HEK293 (cell line): Measurements from ENCODE around the gene C17orf67.

ENCODE experiments used
- CTCF ChIA-PET: fragments of 350-600 bp; formaldehyde crosslinking; extraction: SDS; loops from one replicate; lab custom pipeline; 2021; ENCODE audit warnings: antibody characterized with exemption; lab: Yijun Ruan, JAX
- POLR2A ChIA-PET: fragments of 300-600 bp; formaldehyde crosslinking; extraction: SDS; loops from one replicate; lab custom pipeline; 2020; ENCODE audit warnings: antibody characterized with exemption, inconsistent platforms; lab: Yijun Ruan, JAX
- H3K27ac ChIP-seq: fragments of 200-500 bp; sonication (Bioruptor generic); 2 replicates; pipeline ENCODE4 v1.5.1; 2014; ENCODE audit warnings: low read depth, low read length, control low read depth, inconsistent platforms; ENCODE audit errors: extremely low read depth
- H3K36me3 ChIP-seq, 2 experiments: fragments of 200-500 bp in 1 of 2; sonication (Bioruptor generic) in 1 of 2; 1 replicate in 1 of 2; 2 replicates in 1 of 2; pipeline ENCODE4 v1.5.1; 2014 to 2017; ENCODE audit warnings: inconsistent platforms in 2 of 2, low read length in 2 of 2; ENCODE audit not compliant: control insufficient read depth in 2 of 2, insufficient read depth in 1 of 2
- H3K4me1 ChIP-seq: fragments of 200-500 bp; sonication (Bioruptor generic); 2 replicates; pipeline ENCODE4 v1.5.1; 2014; ENCODE audit warnings: mild to moderate bottlenecking, low read length, inconsistent platforms; ENCODE audit not compliant: control insufficient read depth, insufficient read depth
- H3K4me3 ChIP-seq: 2 replicates; pipeline ENCODE4 v1.5.1; 2011; ENCODE audit warnings: low read depth, mild to moderate bottlenecking, control low read depth, low read length, moderate library complexity
- H3K9me3 ChIP-seq: fragments of 200-500 bp; sonication (Bioruptor generic); 2 replicates; pipeline ENCODE4 v1.5.1; 2014; ENCODE audit warnings: low read depth, low read length, inconsistent platforms; ENCODE audit not compliant: control insufficient read depth, insufficient read depth
- EGR2 ChIP-seq: fragments of 450-650 bp; formaldehyde crosslinking; IDR thresholded peaks from 2 replicates; pipeline ENCODE4 v1.5.1; 2016; ENCODE audit warnings: low read depth, missing biosample characterization, missing genetic modification characterization
- KLF17 ChIP-seq: fragments of 450-650 bp; formaldehyde crosslinking; IDR thresholded peaks from 2 replicates; pipeline ENCODE4 v1.5.1; 2016; ENCODE audit warnings: missing biosample characterization, missing genetic modification characterization
- KLF9 ChIP-seq: fragments of 450-650 bp; formaldehyde crosslinking; IDR thresholded peaks from 2 replicates; pipeline ENCODE4 v1.5.1; 2016; ENCODE audit warnings: missing biosample characterization, missing genetic modification characterization, low read depth
- SP7 ChIP-seq: fragments of 450-650 bp; formaldehyde crosslinking; IDR thresholded peaks from 2 replicates; pipeline ENCODE4 v1.5.1; 2016; ENCODE audit warnings: missing biosample characterization, missing genetic modification characterization
- ZBTB17 ChIP-seq: fragments of 450-650 bp; formaldehyde crosslinking; IDR thresholded peaks from 2 replicates; pipeline ENCODE4 v1.5.1; 2016; ENCODE audit warnings: missing biosample characterization, missing genetic modification characterization
- ZBTB20 ChIP-seq: fragments of 450-650 bp; formaldehyde crosslinking; IDR thresholded peaks from 2 replicates; pipeline ENCODE4 v1.5.1; 2016; ENCODE audit warnings: missing biosample characterization, missing genetic modification characterization
- ZBTB8A ChIP-seq: fragments of 450-650 bp; formaldehyde crosslinking; IDR thresholded peaks from 2 replicates; pipeline ENCODE4 v1.5.1; 2016; ENCODE audit warnings: missing biosample characterization, missing genetic modification characterization
- ZEB2 ChIP-seq: fragments of 450-650 bp; formaldehyde crosslinking; IDR thresholded peaks from 2 replicates; pipeline ENCODE4 v1.5.1; 2016; ENCODE audit warnings: missing biosample characterization, missing genetic modification characterization
- ZFHX2 ChIP-seq: fragments of 450-650 bp; formaldehyde crosslinking; conservative IDR thresholded peaks from 2 replicates; pipeline ENCODE4 v1.5.1; 2016; ENCODE audit warnings: missing biosample characterization, missing genetic modification characterization
- ZNF121 ChIP-seq: fragments of 450-650 bp; formaldehyde crosslinking; IDR thresholded peaks from 2 replicates; pipeline ENCODE4 v1.5.1; 2016; ENCODE audit warnings: missing biosample characterization, missing genetic modification characterization
- ZNF140 ChIP-seq: fragments of 450-650 bp; formaldehyde crosslinking; IDR thresholded peaks from 2 replicates; pipeline ENCODE4 v1.5.1; 2016; ENCODE audit warnings: missing biosample characterization, missing genetic modification characterization
- ZNF274 ChIP-seq, 2 experiments: fragments of 200-500 bp in 1 of 2; fragments of 450-650 bp in 1 of 2; sonication (Bioruptor generic) in 1 of 2; formaldehyde crosslinking in 1 of 2; IDR thresholded peaks; 2 replicates each; pipeline versions ENCODE4 v1.5.1 to v1.6.1; 2014 to 2016; ENCODE audit warnings: borderline replicate concordance in 1 of 2, inconsistent platforms in 1 of 2, low read length in 1 of 2, missing biosample characterization in 1 of 2, missing genetic modification characterization in 1 of 2
- ZNF292 ChIP-seq: fragments of 450-650 bp; formaldehyde crosslinking; IDR thresholded peaks from 2 replicates; pipeline ENCODE4 v1.5.1; 2016; ENCODE audit warnings: low read depth, missing biosample characterization, missing genetic modification characterization, borderline replicate concordance
- ZNF366 ChIP-seq: fragments of 450-650 bp; formaldehyde crosslinking; conservative IDR thresholded peaks from 2 replicates; pipeline ENCODE4 v1.5.1; 2016; ENCODE audit warnings: missing biosample characterization, missing genetic modification characterization
- ZNF449 ChIP-seq: fragments of 450-650 bp; formaldehyde crosslinking; IDR thresholded peaks from 2 replicates; pipeline ENCODE4 v1.5.1; 2017; ENCODE audit warnings: missing biosample characterization, mild to moderate bottlenecking, missing genetic modification characterization, moderate library complexity
- ZNF510 ChIP-seq: fragments of 450-650 bp; formaldehyde crosslinking; IDR thresholded peaks from 2 replicates; pipeline ENCODE4 v1.5.1; 2018; ENCODE audit warnings: mild to moderate bottlenecking, missing genetic modification characterization, missing biosample characterization; ENCODE audit not compliant: insufficient replicate concordance
- ZNF623 ChIP-seq: fragments of 450-650 bp; formaldehyde crosslinking; IDR thresholded peaks from 2 replicates; pipeline ENCODE4 v1.5.1; 2016; ENCODE audit warnings: missing biosample characterization, missing genetic modification characterization
- ZNF654 ChIP-seq: fragments of 450-650 bp; formaldehyde crosslinking; IDR thresholded peaks from 2 replicates; pipeline ENCODE4 v1.5.1; 2016; ENCODE audit warnings: low read depth, missing biosample characterization, missing genetic modification characterization
- ZNF658 ChIP-seq: fragments of 450-650 bp; formaldehyde crosslinking; IDR thresholded peaks from 2 replicates; pipeline ENCODE4; 2016; ENCODE audit warnings: missing biosample characterization, missing genetic modification characterization
- ZNF664 ChIP-seq: fragments of 450-650 bp; formaldehyde crosslinking; IDR thresholded peaks from 2 replicates; pipeline ENCODE4 v1.5.1; 2016; ENCODE audit warnings: missing biosample characterization, missing genetic modification characterization
- ZNF830 ChIP-seq: fragments of 450-650 bp; IDR thresholded peaks from 2 replicates; pipeline ENCODE4 v1.5.0; 2018; ENCODE audit warnings: missing biosample characterization, missing genetic modification characterization, low read depth, mild to moderate bottlenecking, moderate library complexity
- ZXDB ChIP-seq: fragments of 450-650 bp; formaldehyde crosslinking; IDR thresholded peaks from 2 replicates; pipeline ENCODE4 v1.5.1; 2016; ENCODE audit warnings: missing biosample characterization, missing genetic modification characterization
- TF ChIP-seq, protein P1 (sequence below): fragments of 450-650 bp; formaldehyde crosslinking; IDR thresholded peaks from 2 replicates; pipeline ENCODE4 v1.5.1; 2017; ENCODE audit warnings: missing biosample characterization, missing genetic modification characterization
- TF ChIP-seq, protein P2 (sequence below): fragments of 450-650 bp; formaldehyde crosslinking; IDR thresholded peaks from 2 replicates; pipeline ENCODE4 v1.5.1; 2016; ENCODE audit warnings: missing biosample characterization, missing genetic modification characterization, borderline replicate concordance
- TF ChIP-seq, protein P3 (sequence below): fragments of 450-650 bp; formaldehyde crosslinking; IDR thresholded peaks from 2 replicates; pipeline ENCODE4 v1.5.1; 2017; ENCODE audit warnings: missing biosample characterization, missing genetic modification characterization

C17orf67 gene

GRCh38 chr17:56779898-56780777, 53.6 kb downstream of the C17orf67 start:
- Histone ChIP-seq H3K27ac (no peak overlapping the region), H3K4me1 (no peaks in the 10 kb centered on the region; the same call in 1 of the 2 replicates), H3K36me3 (no peaks in the 10 kb centered on the region), H3K9me3 (no peaks in the 10 kb centered on the region), H3K4me3 (peak overlapping the region; percentile 21)
- POLR2A ChIA-PET = interaction anchor here (0.7 to 1.2 kb wide), 2 partner anchors 10 to 36 kb away, joined by 3 read pairs; no protein-coding TSS in a partner anchor
- CTCF ChIA-PET = interaction anchor here (0.5 to 4.9 kb wide), 46 partner anchors 9 to 1297 kb away, joined by 3 to 65 read pairs (median 4); partner anchors contain the start of gene NOG
- TF ChIP-seq ZNF510 (tag by site-specific recombination) = no peak
- TF ChIP-seq, protein P1, sequence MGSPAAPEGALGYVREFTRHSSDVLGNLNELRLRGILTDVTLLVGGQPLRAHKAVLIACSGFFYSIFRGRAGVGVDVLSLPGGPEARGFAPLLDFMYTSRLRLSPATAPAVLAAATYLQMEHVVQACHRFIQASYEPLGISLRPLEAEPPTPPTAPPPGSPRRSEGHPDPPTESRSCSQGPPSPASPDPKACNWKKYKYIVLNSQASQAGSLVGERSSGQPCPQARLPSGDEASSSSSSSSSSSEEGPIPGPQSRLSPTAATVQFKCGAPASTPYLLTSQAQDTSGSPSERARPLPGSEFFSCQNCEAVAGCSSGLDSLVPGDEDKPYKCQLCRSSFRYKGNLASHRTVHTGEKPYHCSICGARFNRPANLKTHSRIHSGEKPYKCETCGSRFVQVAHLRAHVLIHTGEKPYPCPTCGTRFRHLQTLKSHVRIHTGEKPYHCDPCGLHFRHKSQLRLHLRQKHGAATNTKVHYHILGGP (tag by site-specific recombination) = no peak
- TF ChIP-seq ZBTB20 (tag by site-specific recombination) = no peak; the same call in 1 of the 2 replicates
- TF ChIP-seq ZNF292 (tag by site-specific recombination) = no peak
- no peak for TF ChIP-seq ZNF623 (tag by site-specific recombination)
- 0 out of 2 replicates have a peak, but pooled peaks have one; percentile 23 for TF ChIP-seq ZNF449 (tag by site-specific recombination)
- peak; percentile 89 for TF ChIP-seq KLF9
- peak; percentile 52 for TF ChIP-seq ZNF654 (tag by site-specific recombination)
- TF ChIP-seq ZFHX2 = peak; percentile 67
- peak; percentile 66; the same call in 1 of the 2 replicates for TF ChIP-seq ZEB2
- no peak for TF ChIP-seq ZNF140
- TF ChIP-seq, protein P2, sequence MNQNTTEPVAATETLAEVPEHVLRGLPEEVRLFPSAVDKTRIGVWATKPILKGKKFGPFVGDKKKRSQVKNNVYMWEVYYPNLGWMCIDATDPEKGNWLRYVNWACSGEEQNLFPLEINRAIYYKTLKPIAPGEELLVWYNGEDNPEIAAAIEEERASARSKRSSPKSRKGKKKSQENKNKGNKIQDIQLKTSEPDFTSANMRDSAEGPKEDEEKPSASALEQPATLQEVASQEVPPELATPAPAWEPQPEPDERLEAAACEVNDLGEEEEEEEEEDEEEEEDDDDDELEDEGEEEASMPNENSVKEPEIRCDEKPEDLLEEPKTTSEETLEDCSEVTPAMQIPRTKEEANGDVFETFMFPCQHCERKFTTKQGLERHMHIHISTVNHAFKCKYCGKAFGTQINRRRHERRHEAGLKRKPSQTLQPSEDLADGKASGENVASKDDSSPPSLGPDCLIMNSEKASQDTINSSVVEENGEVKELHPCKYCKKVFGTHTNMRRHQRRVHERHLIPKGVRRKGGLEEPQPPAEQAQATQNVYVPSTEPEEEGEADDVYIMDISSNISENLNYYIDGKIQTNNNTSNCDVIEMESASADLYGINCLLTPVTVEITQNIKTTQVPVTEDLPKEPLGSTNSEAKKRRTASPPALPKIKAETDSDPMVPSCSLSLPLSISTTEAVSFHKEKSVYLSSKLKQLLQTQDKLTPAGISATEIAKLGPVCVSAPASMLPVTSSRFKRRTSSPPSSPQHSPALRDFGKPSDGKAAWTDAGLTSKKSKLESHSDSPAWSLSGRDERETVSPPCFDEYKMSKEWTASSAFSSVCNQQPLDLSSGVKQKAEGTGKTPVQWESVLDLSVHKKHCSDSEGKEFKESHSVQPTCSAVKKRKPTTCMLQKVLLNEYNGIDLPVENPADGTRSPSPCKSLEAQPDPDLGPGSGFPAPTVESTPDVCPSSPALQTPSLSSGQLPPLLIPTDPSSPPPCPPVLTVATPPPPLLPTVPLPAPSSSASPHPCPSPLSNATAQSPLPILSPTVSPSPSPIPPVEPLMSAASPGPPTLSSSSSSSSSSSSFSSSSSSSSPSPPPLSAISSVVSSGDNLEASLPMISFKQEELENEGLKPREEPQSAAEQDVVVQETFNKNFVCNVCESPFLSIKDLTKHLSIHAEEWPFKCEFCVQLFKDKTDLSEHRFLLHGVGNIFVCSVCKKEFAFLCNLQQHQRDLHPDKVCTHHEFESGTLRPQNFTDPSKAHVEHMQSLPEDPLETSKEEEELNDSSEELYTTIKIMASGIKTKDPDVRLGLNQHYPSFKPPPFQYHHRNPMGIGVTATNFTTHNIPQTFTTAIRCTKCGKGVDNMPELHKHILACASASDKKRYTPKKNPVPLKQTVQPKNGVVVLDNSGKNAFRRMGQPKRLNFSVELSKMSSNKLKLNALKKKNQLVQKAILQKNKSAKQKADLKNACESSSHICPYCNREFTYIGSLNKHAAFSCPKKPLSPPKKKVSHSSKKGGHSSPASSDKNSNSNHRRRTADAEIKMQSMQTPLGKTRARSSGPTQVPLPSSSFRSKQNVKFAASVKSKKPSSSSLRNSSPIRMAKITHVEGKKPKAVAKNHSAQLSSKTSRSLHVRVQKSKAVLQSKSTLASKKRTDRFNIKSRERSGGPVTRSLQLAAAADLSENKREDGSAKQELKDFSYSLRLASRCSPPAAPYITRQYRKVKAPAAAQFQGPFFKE (tag by site-specific recombination) = no peak
- TF ChIP-seq ZNF121 = no peak
- TF ChIP-seq ZNF274 (IDR thresholded peaks at IDR 0.05; ENCODE audit: low read length) = no peak
- no peak for TF ChIP-seq ZNF274 (tag by site-specific recombination; IDR thresholded peaks at IDR 0.05; ENCODE audit: borderline replicate concordance)
- TF ChIP-seq ZNF658 (tag by site-specific recombination) = no peak
- TF ChIP-seq SP7 (tag by site-specific recombination) = peak; percentile 50
- no peak for TF ChIP-seq ZNF664 (tag by site-specific recombination)
- TF ChIP-seq, protein P3, sequence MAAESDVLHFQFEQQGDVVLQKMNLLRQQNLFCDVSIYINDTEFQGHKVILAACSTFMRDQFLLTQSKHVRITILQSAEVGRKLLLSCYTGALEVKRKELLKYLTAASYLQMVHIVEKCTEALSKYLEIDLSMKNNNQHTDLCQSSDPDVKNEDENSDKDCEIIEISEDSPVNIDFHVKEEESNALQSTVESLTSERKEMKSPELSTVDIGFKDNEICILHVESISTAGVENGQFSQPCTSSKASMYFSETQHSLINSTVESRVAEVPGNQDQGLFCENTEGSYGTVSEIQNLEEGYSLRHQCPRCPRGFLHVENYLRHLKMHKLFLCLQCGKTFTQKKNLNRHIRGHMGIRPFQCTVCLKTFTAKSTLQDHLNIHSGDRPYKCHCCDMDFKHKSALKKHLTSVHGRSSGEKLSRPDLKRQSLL (tag by site-specific recombination) = 0 out of 2 replicates have a peak, but pooled peaks have one; percentile 33
- TF ChIP-seq ZNF366 (tag by site-specific recombination) = 0 out of 2 replicates have a peak, but pooled peaks have one; percentile 9
- TF ChIP-seq ZNF830 = no peak
- TF ChIP-seq ZXDB (tag by site-specific recombination) = no peak
- TF ChIP-seq ZBTB8A (tag by site-specific recombination) = peak; percentile 39; the same call in 1 of the 2 replicates
- TF ChIP-seq EGR2 (tag by site-specific recombination) = peak; percentile 74
- peak; percentile 80 for TF ChIP-seq ZBTB17 (tag by site-specific recombination)
- no peak for TF ChIP-seq KLF17 (tag by site-specific recombination)
